Retina (tissue), 1 donor: ENCODE results near the gene SEPTIN3.
"Not testable (repeated sequence)": the region's sequence is repeated elsewhere in the genome, so short reads cannot be mapped to it uniquely, and the experiment has no call there.

ENCODE experiments used
- DNase-seq: peaks from one replicate; pipeline ENCODE4 v3.0.0-alpha.2; 2016

The SEPTIN3 gene

GRCh38 chr22:41943661-41944209 is 25.5 kb upstream of the SEPTIN3 start:
- no peak for DNase-seq

- peak; percentile 100 for DNase-seq
These were observed 22.4 kb upstream of the SEPTIN3 start, which contains the start of gene CENPM for GRCh38 chr22:41946629-41947423. TSS of gene CENPM (minus strand) at chr22:41947152. CDS start at chr22:41947076, 76 bp downstream.

- no peak for DNase-seq
These were observed 21.7 kb upstream of the SEPTIN3 start for GRCh38 chr22:41947424-41948080.

GRCh38 chr22:41948142-41948541 is 21.1 kb upstream of the SEPTIN3 start:
- no peak for DNase-seq

- not testable (repeated sequence) for DNase-seq
These were observed 20.3 kb upstream of the SEPTIN3 start for GRCh38 chr22:41948928-41949296.

- DNase-seq, result no peak
These were observed 19.8 kb upstream of the SEPTIN3 start for GRCh38 chr22:41949297-41949965.

- DNase-seq, result peak; percentile 93
These were observed 17.3 kb upstream of the SEPTIN3 start, which contains the start of gene SMIM45 for GRCh38 chr22:41951898-41952474. TSS of gene SMIM45 (plus strand) at chr22:41952150.

- DNase-seq, result no peak
These were observed 16.5 kb upstream of the SEPTIN3 start for GRCh38 chr22:41952713-41953112.

GRCh38 chr22:41957941-41958556 is 11.2 kb upstream of the SEPTIN3 start:
- no peak for DNase-seq

- no peak for DNase-seq
These were observed 5.7 kb upstream of the SEPTIN3 start for GRCh38 chr22:41963453-41964111.

- DNase-seq, result no peak
These were observed 5.1 kb upstream of the SEPTIN3 start for GRCh38 chr22:41964112-41964491.

- DNase-seq, result no peak
These were observed 3.0 kb upstream of the SEPTIN3 start for GRCh38 chr22:41966225-41966606.

GRCh38 chr22:41966607-41967240 is 2.5 kb upstream of the SEPTIN3 start:
- DNase-seq, result peak; percentile 67

GRCh38 chr22:41968601-41969000 is 642 bp upstream of the SEPTIN3 start:
- DNase-seq, result no peak

GRCh38 chr22:41970601-41971000 is 1.4 kb downstream of the SEPTIN3 start:
- DNase-seq, result no peak

GRCh38 chr22:41971431-41971830 is 2.2 kb downstream of the SEPTIN3 start:
- no peak for DNase-seq

GRCh38 chr22:41974691-41975290 is 5.5 kb downstream of the SEPTIN3 start:
- DNase-seq, result no peak

- DNase-seq, result no peak
These were observed 6.2 kb downstream of the SEPTIN3 start for GRCh38 chr22:41975299-41976069.

- DNase-seq, result peak; percentile 82
These were observed 7.0 kb downstream of the SEPTIN3 start for GRCh38 chr22:41976070-41976901.
